Subcutaneous abdominal adipose tissue (tissue), 5 donors: ENCODE data around the gene SACS.

Experiments used
- H3K27ac ChIP-seq: one replicate; pipeline ENCODE4 v1.7.0; 2013; ENCODE audit warnings: low read depth, mild to moderate bottlenecking, inconsistent platforms, low read length, moderate library complexity
- H3K27me3 ChIP-seq, 5 donors: one replicate each; pipeline ENCODE4 v1.7.0; 2013; ENCODE audit warnings: low read length in 5 of 5, inconsistent platforms in 1 of 5; ENCODE audit not compliant: control insufficient read depth in 5 of 5, insufficient read depth in 4 of 5
- H3K36me3 ChIP-seq, 5 donors: one replicate each; pipeline ENCODE4 v1.7.0; 2013; ENCODE audit warnings: low read length in 5 of 5; ENCODE audit not compliant: control insufficient read depth in 5 of 5, insufficient read depth in 5 of 5
- H3K4me1 ChIP-seq, 5 donors: one replicate each; pipeline ENCODE4 v1.7.0; 2013; ENCODE audit warnings: low read length in 5 of 5, mild to moderate bottlenecking in 3 of 5, moderate library complexity in 1 of 5; ENCODE audit not compliant: control insufficient read depth in 5 of 5, insufficient read depth in 5 of 5
- H3K4me3 ChIP-seq, 5 donors: one replicate each; pipeline ENCODE4 v1.7.0; 2013; ENCODE audit warnings: low read length in 5 of 5, low read depth in 1 of 5
- H3K9ac ChIP-seq, 5 donors: one replicate each; pipeline ENCODE4 v1.7.0; 2013; ENCODE audit warnings: low read length in 5 of 5, mild to moderate bottlenecking in 4 of 5, moderate library complexity in 3 of 5
- H3K9me3 ChIP-seq, 5 donors: one replicate each; pipeline ENCODE4 v1.7.0; 2013; ENCODE audit warnings: low read length in 5 of 5; ENCODE audit not compliant: control insufficient read depth in 5 of 5
- donor health status: healthy.
- donor health status: healthy.
- donor health status: healthy.
- donor health status: healthy.
- donor health status: healthy.

SACS gene

GRCh38 chr13:23372264-23372906, 61.1 kb downstream of the SACS start:
- Histone ChIP-seq H3K9ac (no peak overlapping the region), H3K9me3 (no peaks in the 10 kb centered on the region), H3K27ac (no peak overlapping the region), H3K36me3 (peaks cover 11 to 34% (median 18%) of the 10 kb centered on the region in 5 donors), H3K4me3 (no peak overlapping the region), H3K27me3 (no peaks in the 10 kb centered on the region), H3K4me1 (peaks cover 4 to 20% (median 11%) of the 10 kb centered on the region in 5 donors)

GRCh38 chr13:23367907-23368306, 65.6 kb downstream of the SACS start:
- Histone ChIP-seq H3K36me3 (peaks cover 26 to 66% (median 44%) of the 10 kb centered on the region in 5 donors), H3K27me3 (no peaks in the 10 kb centered on the region), H3K9ac (no peak overlapping the region), H3K9me3 (no peaks in the 10 kb centered on the region), H3K4me3 (no peak overlapping the region), H3K27ac (no peak overlapping the region), H3K4me1 (peaks cover 0 to 7% (median 0%) of the 10 kb centered on the region in 5 donors)

- no peak overlapping the region for H3K9ac ChIP-seq
- no peaks in the 10 kb centered on the region for H3K27me3 ChIP-seq
- H3K4me3 ChIP-seq, result no peak overlapping the region
- no peak overlapping the region for H3K27ac ChIP-seq
- no peaks in the 10 kb centered on the region for H3K9me3 ChIP-seq
- peaks cover 19 to 64% (median 41%) of the 10 kb centered on the region in 5 donors for H3K36me3 ChIP-seq
- peaks cover 0 to 4% (median 0%) of the 10 kb centered on the region in 5 donors for H3K4me1 ChIP-seq
These were observed 67.8 kb downstream of the SACS start for GRCh38 chr13:23365652-23366051.

- Histone ChIP-seq H3K4me3 (no peak overlapping the region), H3K27me3 (no peaks in the 10 kb centered on the region), H3K27ac (no peak overlapping the region), H3K4me1 (peaks cover 0 to 4% (median 0%) of the 10 kb centered on the region in 5 donors), H3K9ac (no peak overlapping the region), H3K9me3 (no peaks in the 10 kb centered on the region), H3K36me3 (peaks cover 26 to 55% (median 40%) of the 10 kb centered on the region in 5 donors)
These were observed 73.6 kb downstream of the SACS start for GRCh38 chr13:23359882-23360281.

GRCh38 chr13:23357349-23357748, 76.2 kb downstream of the SACS start:
- Histone ChIP-seq H3K4me1 (peaks cover 0 to 4% (median 0%) of the 10 kb centered on the region in 5 donors), H3K36me3 (peaks cover 23 to 48% (median 37%) of the 10 kb centered on the region in 5 donors), H3K27me3 (no peaks in the 10 kb centered on the region), H3K4me3 (no peak overlapping the region), H3K27ac (no peak overlapping the region), H3K9me3 (no peaks in the 10 kb centered on the region), H3K9ac (no peak overlapping the region)

GRCh38 chr13:23356368-23356767, 77.1 kb downstream of the SACS start:
- H3K27me3 ChIP-seq, result no peaks in the 10 kb centered on the region
- H3K36me3 ChIP-seq, result peaks cover 26 to 43% (median 37%) of the 10 kb centered on the region in 5 donors
- no peak overlapping the region for H3K4me3 ChIP-seq
- no peaks in the 10 kb centered on the region for H3K9me3 ChIP-seq
- no peaks in the 10 kb centered on the region for H3K4me1 ChIP-seq
- no peak overlapping the region for H3K27ac ChIP-seq
- no peak overlapping the region for H3K9ac ChIP-seq

- H3K9me3 ChIP-seq, result no peaks in the 10 kb centered on the region
- no peak overlapping the region for H3K4me3 ChIP-seq
- peaks cover 0 to 5% (median 1%) of the 10 kb centered on the region in 5 donors for H3K4me1 ChIP-seq
- no peaks in the 10 kb centered on the region for H3K27me3 ChIP-seq
- peaks cover 26 to 43% (median 32%) of the 10 kb centered on the region in 5 donors for H3K36me3 ChIP-seq
- H3K27ac ChIP-seq, result no peak overlapping the region
- H3K9ac ChIP-seq, result no peak overlapping the region
These were observed 79.0 kb downstream of the SACS start for GRCh38 chr13:23354520-23354919.

- Histone ChIP-seq H3K9me3 (no peaks in the 10 kb centered on the region), H3K4me1 (peaks cover 0 to 17% (median 13%) of the 10 kb centered on the region in 5 donors), H3K36me3 (peaks cover 17 to 40% (median 30%) of the 10 kb centered on the region in 5 donors), H3K4me3 (no peak overlapping the region), H3K9ac (no peak overlapping the region), H3K27ac (no peak overlapping the region), H3K27me3 (no peaks in the 10 kb centered on the region)
These were observed 81.3 kb downstream of the SACS start for GRCh38 chr13:23352161-23352560.

GRCh38 chr13:23350009-23350408, 83.5 kb downstream of the SACS start:
- Histone ChIP-seq H3K36me3 (peaks cover 10 to 23% (median 14%) of the 10 kb centered on the region in 5 donors), H3K4me1 (peaks cover 0 to 17% (median 13%) of the 10 kb centered on the region in 5 donors), H3K27ac (no peak overlapping the region), H3K4me3 (no peak overlapping the region), H3K27me3 (no peaks in the 10 kb centered on the region), H3K9me3 (no peaks in the 10 kb centered on the region), H3K9ac (no peak overlapping the region)

- Histone ChIP-seq H3K4me1 (peaks cover 0 to 17% (median 13%) of the 10 kb centered on the region in 5 donors), H3K9ac (no peak overlapping the region), H3K36me3 (peaks cover 5 to 16% (median 8%) of the 10 kb centered on the region in 5 donors), H3K27ac (no peak overlapping the region), H3K27me3 (no peaks in the 10 kb centered on the region), H3K9me3 (no peaks in the 10 kb centered on the region), H3K4me3 (no peak overlapping the region)
These were observed 84.2 kb downstream of the SACS start for GRCh38 chr13:23349161-23349897.
